Stimulated activated memory B cell treated with anti-CD40 and anti-IgM and Interleukin-4, amounts not matched to agents 10 μg/mL and 1 μg/mL and 100 μg/mL, for 72 hours (primary cell): ENCODE results near the gene MSH4.
"Not testable (repeated sequence)": the region's sequence is repeated elsewhere in the genome, so short reads cannot be mapped to it uniquely, and the experiment has no call there.

Experiments used
- ATAC-seq: fragments of 150-1000 bp; cut with Tn5 transposase; 2 replicates; pipeline ENCODE4 v1.10.0; 2021
- H3K27ac Mint-ChIP-seq: one replicate; pipeline ENCODE4 v1.8.0; 2022; ENCODE audit warnings: mild to moderate bottlenecking, mixed read lengths
- H3K27me3 Mint-ChIP-seq: one replicate; pipeline ENCODE4 v1.8.0; 2022; ENCODE audit warnings: mixed read lengths
- H3K36me3 Mint-ChIP-seq: one replicate; pipeline ENCODE4 v1.8.0; 2022; ENCODE audit warnings: mixed read lengths
- H3K4me1 Mint-ChIP-seq: one replicate; pipeline ENCODE4 v1.8.0; 2022; ENCODE audit warnings: mixed read lengths
- H3K4me3 Mint-ChIP-seq: one replicate; pipeline ENCODE4 v1.8.0; 2022; ENCODE audit warnings: mild to moderate bottlenecking, moderate library complexity, mixed read lengths
- H3K9me3 Mint-ChIP-seq: one replicate; pipeline ENCODE4 v1.8.0; 2022; ENCODE audit warnings: mixed read lengths

Gene MSH4

DNA sequence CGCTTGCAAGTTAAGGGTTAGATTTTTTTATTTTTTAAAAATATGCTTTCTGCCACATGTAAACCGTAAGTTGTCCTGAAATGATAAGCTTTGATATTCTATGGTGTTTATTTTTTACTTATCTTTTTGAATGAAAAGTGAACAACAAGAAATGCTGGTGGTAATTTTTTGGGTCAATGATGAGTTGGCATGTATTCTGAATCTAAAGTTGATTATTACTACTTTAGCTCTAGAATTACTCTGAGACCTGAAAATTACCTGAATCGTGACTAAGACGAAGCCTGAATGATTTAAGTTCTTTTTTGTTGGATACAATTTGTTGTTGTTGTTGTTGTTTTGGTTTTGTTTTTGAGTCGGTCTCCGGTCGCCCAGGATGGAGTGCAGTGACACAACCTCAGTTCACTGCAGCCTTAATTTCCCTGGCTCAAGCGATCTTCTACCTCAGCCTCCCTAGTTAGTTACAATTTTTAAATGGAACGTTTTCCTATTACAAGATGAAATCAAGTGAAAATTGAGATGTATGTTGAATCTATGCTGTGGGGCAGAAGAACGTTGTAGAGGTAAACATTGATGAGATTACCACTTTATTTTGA is 9.7 kb upstream of the MSH4 start:
- Mint-ChIP-seq H3K27me3 (no peaks in the 10 kb centered on the region), H3K4me1 (peaks cover 66% of the 10 kb centered on the region), H3K4me3 (peak overlapping the region; percentile 99), H3K9me3 (no peaks in the 10 kb centered on the region), H3K27ac (peak overlapping the region; percentile 99), H3K36me3 (peaks cover 58% of the 10 kb centered on the region)
- no peak for ATAC-seq

DNA sequence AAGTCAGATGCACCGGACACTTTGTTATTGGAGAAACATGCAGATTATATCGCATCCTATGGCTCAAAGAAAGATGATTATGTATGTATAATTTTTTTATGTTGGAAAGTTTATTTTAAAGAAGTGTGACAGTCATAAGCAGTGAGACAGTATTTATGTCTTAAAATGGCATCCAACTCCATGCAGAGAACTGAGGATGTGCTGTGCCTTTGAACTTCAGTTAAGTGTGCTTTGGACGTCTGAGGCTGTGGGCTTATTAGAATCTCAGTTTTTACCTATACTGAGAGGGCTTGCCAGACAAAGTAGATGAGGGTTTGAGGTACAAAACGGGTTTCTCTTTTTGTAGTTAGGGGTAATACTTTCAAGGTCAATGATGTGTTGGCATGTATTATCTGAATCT is 9.2 kb upstream of the MSH4 start:
- H3K4me1 Mint-ChIP-seq: peaks cover 66% of the 10 kb centered on the region
- H3K27ac Mint-ChIP-seq: peak overlapping the region; percentile 99
- ATAC-seq: no peak
- H3K36me3 Mint-ChIP-seq: peaks cover 63% of the 10 kb centered on the region
- no peaks in the 10 kb centered on the region for H3K9me3 Mint-ChIP-seq
- peak overlapping the region; percentile 99 for H3K4me3 Mint-ChIP-seq
- no peaks in the 10 kb centered on the region for H3K27me3 Mint-ChIP-seq

DNA sequence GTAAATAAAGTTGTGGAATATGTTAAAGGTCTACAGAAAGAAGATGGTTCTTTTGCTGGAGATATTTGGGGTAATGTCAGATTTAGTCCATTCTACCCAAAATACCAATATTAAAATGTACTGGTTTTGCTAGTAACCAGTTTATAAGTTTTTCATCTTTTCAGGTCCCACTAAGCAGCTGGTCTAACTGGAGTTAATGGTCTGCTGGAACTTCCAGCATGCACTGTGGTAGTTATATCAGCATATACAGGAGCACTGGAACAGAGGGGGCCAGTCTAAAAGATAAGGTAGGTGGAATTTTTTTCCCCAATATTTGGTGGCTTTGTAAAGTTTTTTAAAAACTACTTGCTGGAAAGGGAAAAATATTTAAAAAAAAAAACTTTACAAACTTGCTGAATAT is 6.7 kb upstream of the MSH4 start:
- peak overlapping the region; percentile 99 for H3K4me3 Mint-ChIP-seq
- H3K27me3 Mint-ChIP-seq: no peaks in the 10 kb centered on the region
- H3K36me3 Mint-ChIP-seq: peaks cover 83% of the 10 kb centered on the region
- no peaks in the 10 kb centered on the region for H3K9me3 Mint-ChIP-seq
- peaks cover 60% of the 10 kb centered on the region for H3K4me1 Mint-ChIP-seq
- ATAC-seq: no peak
- peak overlapping the region; percentile 99 for H3K27ac Mint-ChIP-seq

DNA sequence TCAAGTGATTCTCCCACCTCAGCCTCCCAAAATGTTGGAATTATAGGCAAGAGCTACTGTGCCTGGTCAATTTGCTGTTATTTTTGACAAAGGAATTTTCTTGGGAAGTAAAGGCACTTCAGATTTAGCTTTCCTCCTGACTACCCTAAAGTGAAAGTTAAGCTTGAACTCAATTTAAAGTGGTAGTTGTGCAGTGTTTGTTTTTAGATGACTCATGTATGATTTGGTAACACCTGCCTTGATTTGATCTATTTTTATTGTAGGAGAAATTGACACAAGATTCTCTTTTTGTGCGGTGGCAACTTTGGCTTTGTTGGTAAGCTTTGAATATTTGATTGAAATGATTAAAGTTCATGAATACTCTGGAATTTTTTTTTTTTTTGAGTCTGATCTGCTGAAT is 5.7 kb upstream of the MSH4 start:
- Mint-ChIP-seq H3K27ac (peak overlapping the region; percentile 99), H3K36me3 (peaks cover 88% of the 10 kb centered on the region), H3K27me3 (no peaks in the 10 kb centered on the region), H3K4me3 (peak overlapping the region; percentile 99), H3K4me1 (peaks cover 57% of the 10 kb centered on the region), H3K9me3 (no peaks in the 10 kb centered on the region)
- no peak for ATAC-seq

DNA sequence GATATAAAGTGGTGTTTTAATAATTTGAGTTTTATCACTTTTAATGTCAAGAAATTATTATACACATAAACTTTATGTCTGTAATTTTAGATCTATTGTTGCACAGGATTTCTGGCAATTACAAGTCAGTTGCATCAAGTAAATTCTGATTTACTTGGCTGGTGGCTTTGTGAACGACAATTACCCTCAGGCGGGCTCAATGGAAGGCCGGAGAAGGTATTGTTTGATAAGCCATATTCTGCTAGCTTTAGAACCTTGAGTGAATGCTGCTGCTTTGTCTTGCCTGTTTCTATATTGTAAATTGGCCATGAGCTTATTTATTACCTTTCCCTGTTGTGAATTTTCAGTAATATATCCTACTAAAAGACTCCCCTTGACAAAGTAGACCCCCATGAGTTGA is 4.6 kb upstream of the MSH4 start:
- ATAC-seq: no peak
- no peaks in the 10 kb centered on the region for H3K9me3 Mint-ChIP-seq
- H3K4me1 Mint-ChIP-seq: peaks cover 58% of the 10 kb centered on the region
- H3K27me3 Mint-ChIP-seq: no peaks in the 10 kb centered on the region
- no peak overlapping the region for H3K27ac Mint-ChIP-seq
- H3K36me3 Mint-ChIP-seq: peaks cover 88% of the 10 kb centered on the region
- no peak overlapping the region for H3K4me3 Mint-ChIP-seq

DNA sequence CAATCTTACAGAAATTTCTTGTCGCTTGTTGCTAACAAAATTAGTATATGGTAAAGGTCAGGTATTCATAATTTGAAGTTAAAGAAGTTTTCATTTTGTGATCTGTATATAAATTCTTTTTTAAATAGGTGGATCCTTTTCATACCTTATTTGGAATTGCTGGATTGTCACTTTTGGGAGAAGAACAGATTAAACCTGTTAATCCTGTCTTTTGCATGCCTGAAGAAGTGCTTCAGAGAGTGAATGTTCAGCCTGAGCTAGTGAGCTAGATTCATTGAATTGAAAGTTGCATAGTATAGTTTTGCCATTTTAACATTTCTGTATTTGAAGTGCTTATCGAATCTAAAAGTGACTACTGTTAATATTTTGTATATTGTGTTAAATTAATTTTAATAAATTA is 2.3 kb upstream of the MSH4 start:
- H3K4me1 Mint-ChIP-seq: peaks cover 40% of the 10 kb centered on the region
- no peak overlapping the region for H3K27ac Mint-ChIP-seq
- H3K9me3 Mint-ChIP-seq: no peaks in the 10 kb centered on the region
- H3K36me3 Mint-ChIP-seq: peaks cover 85% of the 10 kb centered on the region
- no peak overlapping the region for H3K4me3 Mint-ChIP-seq
- H3K27me3 Mint-ChIP-seq: no peaks in the 10 kb centered on the region
- ATAC-seq: no peak

DNA sequence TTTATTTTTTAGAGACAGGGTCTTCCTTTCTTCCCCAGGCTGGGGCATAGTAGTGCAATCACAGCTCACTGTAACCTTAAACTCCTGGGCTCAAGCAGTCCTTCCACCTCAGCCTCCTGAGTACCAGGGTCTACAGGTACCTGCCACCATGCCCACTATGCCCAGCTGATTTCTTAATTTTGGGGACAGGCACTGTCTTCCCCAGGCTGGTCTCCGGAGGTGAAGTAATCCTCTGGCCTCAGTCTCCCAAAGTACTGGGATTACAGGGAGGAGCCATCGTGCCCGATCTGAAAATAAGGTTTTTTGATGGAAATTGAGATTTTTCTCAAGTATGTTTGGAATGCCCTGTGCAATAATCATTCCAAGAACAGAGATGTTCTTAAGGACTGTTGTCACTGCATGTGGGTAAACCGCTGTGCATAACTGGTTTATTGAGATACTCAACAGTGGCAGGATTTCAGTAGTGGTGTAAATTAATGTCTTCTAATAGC is 934 bp upstream of the MSH4 start:
- Mint-ChIP-seq H3K27ac (no peak overlapping the region), H3K9me3 (no peaks in the 10 kb centered on the region), H3K36me3 (peaks cover 71% of the 10 kb centered on the region), H3K27me3 (no peaks in the 10 kb centered on the region), H3K4me1 (peaks cover 26% of the 10 kb centered on the region), H3K4me3 (no peak overlapping the region)
- ATAC-seq: no peak

DNA sequence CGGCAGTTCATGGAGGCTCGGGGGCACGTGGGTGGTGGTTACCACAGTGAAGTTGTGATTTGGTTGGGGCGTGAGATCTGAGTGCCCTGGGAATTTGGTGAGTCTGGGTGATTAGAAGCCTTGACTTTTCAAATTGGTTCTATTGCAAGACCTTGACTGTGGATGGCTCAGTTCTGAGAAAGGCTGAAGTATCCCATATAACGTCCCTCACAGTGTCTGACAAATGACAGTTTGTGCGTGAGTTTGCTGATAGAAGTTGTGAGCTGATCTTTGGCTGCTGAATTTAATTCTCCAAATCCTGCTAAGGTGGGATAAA is 549 bp downstream of the MSH4 start:
- H3K4me1 Mint-ChIP-seq: peaks cover 19% of the 10 kb centered on the region
- H3K27me3 Mint-ChIP-seq: no peaks in the 10 kb centered on the region
- H3K36me3 Mint-ChIP-seq: peaks cover 56% of the 10 kb centered on the region
- ATAC-seq: peak; percentile 44
- H3K4me3 Mint-ChIP-seq: no peak overlapping the region
- no peaks in the 10 kb centered on the region for H3K9me3 Mint-ChIP-seq
- H3K27ac Mint-ChIP-seq: no peak overlapping the region

DNA sequence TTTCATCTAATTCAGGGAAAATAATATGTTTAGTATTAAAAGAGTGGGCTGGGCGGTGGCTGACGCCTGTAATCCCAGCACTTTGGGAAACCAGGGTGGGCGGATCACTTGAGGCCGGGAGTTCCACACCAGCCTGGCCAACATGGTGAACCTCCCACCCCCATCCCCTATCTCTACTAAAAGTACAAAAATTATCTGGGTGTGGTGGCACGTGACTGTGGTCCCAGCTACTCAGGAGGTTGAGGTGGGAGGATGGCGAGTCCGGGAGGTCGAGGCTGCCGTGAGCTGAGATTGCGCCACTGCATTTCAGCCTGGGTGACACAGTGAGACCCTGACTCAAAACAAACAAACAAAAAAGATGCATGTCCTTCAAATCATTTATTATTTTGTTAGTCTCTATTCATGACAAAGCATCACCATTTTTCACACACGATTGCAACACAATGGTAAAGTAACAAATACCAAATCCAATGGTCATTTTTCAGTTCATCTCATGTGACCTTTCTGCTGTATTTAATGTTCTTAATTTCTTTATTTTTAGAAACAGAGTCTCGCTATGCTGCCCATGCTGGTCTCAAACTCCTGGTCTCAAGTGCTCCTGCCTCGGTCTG is 1.0 kb downstream of the MSH4 start:
- H3K27ac Mint-ChIP-seq: no peak overlapping the region
- H3K4me3 Mint-ChIP-seq: no peak overlapping the region
- ATAC-seq: no peak
- peaks cover 21% of the 10 kb centered on the region for H3K4me1 Mint-ChIP-seq
- no peaks in the 10 kb centered on the region for H3K9me3 Mint-ChIP-seq
- H3K27me3 Mint-ChIP-seq: no peaks in the 10 kb centered on the region
- peaks cover 53% of the 10 kb centered on the region for H3K36me3 Mint-ChIP-seq

DNA sequence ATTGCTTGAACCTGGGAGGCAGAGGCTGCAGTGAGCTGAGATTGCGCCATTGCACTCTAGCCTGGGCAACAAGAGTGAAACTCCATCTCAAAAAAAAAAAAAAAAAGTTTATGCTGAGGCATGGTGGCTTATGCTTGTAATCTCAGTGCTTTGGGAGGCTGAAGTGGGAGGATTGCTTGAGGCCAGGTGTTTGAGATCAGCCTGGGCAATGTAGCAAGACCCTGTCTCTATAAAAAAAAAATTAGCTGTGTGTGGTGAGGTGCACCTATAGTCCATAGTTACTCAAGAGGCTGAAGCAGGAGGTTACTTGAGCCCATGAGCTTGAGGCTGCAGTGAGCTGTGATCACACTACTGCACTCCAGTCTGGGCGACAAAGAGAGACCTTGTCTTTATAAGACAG is 4.8 kb downstream of the MSH4 start:
- ATAC-seq, H3K27ac Mint-ChIP-seq, H3K4me3 Mint-ChIP-seq, H3K27me3 Mint-ChIP-seq, H3K9me3 Mint-ChIP-seq: not testable (repeated sequence)
- peaks cover 13% of the 10 kb centered on the region for H3K4me1 Mint-ChIP-seq
- H3K36me3 Mint-ChIP-seq: peaks cover 22% of the 10 kb centered on the region

DNA sequence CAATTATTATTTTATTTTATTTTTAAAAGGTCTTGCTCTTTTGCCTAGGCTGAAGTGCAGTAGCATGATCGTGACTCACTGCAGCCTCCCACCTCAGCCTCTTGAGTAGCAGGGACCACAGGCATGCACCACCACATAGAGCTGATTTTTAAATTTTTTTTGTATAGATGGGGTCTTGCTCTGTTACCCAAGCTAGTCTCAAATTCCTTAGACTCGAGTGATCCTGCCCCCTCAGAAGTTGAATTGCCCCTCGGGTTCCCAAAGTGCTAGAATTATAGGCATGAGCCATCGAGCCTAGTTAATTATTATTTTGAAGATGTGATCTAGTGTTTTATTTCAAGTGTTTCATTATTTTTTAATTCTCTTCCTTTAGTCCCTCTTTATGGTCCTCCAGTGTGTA is 12.2 kb downstream of the MSH4 start:
- no peak for ATAC-seq
- no peaks in the 10 kb centered on the region for H3K27me3 Mint-ChIP-seq
- H3K9me3 Mint-ChIP-seq: no peaks in the 10 kb centered on the region
- H3K4me3 Mint-ChIP-seq: no peak overlapping the region
- H3K27ac Mint-ChIP-seq: no peak overlapping the region
- H3K36me3 Mint-ChIP-seq: peaks cover 19% of the 10 kb centered on the region
- H3K4me1 Mint-ChIP-seq: no peaks in the 10 kb centered on the region

DNA sequence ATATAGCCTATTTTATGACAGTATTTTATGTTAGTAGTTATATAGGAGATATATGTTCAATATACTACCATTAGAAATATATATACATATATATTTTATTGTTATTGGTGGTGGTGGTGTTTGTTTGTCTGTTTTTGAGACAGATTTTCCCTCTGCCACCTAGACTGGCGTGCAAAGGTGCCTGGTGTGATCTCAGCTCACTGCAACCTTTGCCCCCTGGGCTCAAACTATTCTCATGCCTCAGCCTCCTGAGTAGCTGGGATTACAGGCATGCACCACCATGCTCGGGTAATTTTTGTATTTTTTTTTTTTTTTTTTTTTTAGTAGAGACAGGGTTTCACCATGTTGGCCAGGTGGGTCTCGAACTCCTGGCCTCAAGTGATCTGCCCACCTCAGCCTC is 13.4 kb downstream of the MSH4 start:
- H3K4me1 Mint-ChIP-seq, H3K9me3 Mint-ChIP-seq, H3K27me3 Mint-ChIP-seq, H3K27ac Mint-ChIP-seq, H3K4me3 Mint-ChIP-seq, ATAC-seq: not testable (repeated sequence)
- H3K36me3 Mint-ChIP-seq: peaks cover 19% of the 10 kb centered on the region

DNA sequence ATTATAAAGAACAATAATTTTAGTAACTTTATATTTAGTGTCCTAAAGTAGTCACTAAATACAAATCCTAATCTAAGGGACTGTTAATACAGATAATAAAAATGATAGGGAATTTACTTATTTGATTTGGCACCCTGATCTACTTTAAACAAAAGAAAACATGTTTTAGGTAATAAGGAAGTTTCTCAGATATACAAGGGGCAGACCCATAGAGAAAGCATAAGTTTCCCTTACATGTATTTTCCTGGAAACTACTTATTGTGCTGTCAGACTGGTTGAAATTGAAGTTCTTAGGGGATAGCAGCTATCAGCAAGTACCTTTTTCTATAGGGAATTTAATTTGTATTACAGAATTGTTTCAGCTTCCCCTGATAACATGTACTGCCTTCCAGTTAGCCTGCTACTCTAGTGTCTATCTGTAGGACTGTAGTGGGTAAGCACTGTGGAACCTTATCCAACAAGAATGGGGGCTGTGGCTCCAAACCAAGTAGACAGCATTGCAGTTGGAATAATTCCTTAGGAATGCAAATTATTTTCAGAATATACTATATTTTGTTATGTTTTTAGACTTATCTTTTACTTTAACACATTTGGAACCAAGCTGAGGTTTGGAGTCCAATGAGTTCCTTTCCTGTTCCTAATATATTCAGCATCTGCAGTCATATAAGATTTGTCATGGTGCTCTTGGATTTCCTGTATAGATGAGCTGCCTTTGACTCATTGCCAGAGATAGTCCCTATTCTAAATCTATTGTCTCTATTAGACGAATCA is 14.7 kb downstream of the MSH4 start:
- Mint-ChIP-seq H3K36me3 (peaks cover 19% of the 10 kb centered on the region), H3K9me3 (no peaks in the 10 kb centered on the region), H3K27ac (no peak overlapping the region), H3K4me1 (no peaks in the 10 kb centered on the region), H3K4me3 (no peak overlapping the region), H3K27me3 (no peaks in the 10 kb centered on the region)
- no peak for ATAC-seq

DNA sequence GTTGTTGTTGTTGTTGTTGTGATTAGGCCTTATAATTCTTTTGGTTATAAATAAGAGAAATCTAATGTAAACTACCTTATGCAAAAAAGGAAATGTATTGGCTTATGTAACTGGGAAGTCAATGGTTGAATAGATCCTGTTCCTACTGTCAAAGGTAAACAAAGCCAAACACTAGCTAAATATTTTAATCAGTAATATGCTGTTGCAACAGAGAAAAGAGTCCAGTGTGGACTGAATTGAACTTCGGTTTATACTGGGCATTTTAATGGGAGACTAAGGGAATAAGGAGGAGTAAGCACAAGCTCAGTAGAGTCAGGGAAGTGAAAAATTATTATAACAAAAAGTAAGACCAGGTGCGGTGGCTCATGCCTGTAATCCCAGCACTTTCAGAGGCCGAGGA is 15.4 kb downstream of the MSH4 start:
- ATAC-seq: no peak
- Mint-ChIP-seq H3K9me3 (no peaks in the 10 kb centered on the region), H3K4me3 (no peak overlapping the region), H3K36me3 (peaks cover 19% of the 10 kb centered on the region), H3K27me3 (no peaks in the 10 kb centered on the region), H3K4me1 (no peaks in the 10 kb centered on the region), H3K27ac (no peak overlapping the region)

DNA sequence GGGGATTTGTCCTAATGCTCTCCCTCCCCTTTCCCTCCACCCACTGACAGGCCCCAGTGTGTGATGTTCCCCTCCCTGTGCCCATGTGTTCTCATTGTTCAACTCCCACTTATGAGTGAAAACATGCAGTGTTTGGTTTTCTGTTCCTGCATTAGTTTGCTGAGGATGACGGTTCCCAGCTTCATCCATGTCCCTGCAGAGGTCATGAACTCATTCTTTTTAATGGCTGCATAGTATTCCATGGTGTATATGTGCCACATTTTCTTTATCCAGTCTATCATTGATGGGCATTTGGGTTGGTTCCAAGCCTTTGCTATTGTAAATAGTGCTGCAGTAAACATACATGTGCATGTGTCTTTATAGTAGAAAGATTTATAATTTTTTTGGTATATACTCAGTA is 26.9 kb downstream of the MSH4 start:
- H3K9me3 Mint-ChIP-seq, ATAC-seq, H3K4me3 Mint-ChIP-seq, H3K27ac Mint-ChIP-seq, H3K4me1 Mint-ChIP-seq, H3K27me3 Mint-ChIP-seq: not testable (repeated sequence)
- H3K36me3 Mint-ChIP-seq: peaks cover 62% of the 10 kb centered on the region

DNA sequence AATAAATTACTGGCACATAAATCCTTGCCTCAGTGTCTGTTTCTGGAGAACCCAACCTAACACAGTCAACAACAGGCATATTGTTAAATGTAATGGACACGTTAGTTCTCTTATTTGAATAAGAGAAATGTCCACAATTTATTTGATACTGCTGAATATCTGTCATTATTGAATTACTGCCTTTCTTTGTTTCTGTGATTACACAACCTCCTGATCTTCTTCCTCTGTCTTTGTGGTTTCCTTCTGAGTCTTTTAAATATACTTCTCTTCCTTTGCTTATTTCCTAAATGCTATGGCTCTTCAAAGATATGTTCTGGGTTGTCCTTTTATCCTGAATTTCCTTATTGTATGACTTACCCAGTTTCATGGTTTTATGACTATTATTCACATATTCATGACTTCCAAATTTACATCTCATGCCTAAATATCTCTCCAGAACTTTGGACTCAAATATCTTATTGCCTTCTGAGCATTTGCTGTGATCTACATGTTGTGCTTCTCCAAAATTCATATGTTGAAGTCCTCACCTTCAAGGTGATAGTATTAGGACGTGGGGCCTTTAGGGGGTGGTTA is 39.9 kb downstream of the MSH4 start:
- no peak for ATAC-seq
- H3K4me1 Mint-ChIP-seq: no peaks in the 10 kb centered on the region
- no peaks in the 10 kb centered on the region for H3K36me3 Mint-ChIP-seq
- H3K9me3 Mint-ChIP-seq: peaks cover 8% of the 10 kb centered on the region
- H3K4me3 Mint-ChIP-seq: no peak overlapping the region
- H3K27me3 Mint-ChIP-seq: no peaks in the 10 kb centered on the region
- H3K27ac Mint-ChIP-seq: no peak overlapping the region
